NCI-H524 treated with DMSO at 0.1 percent for 48 hours (cell line): ENCODE measurements around the gene DCC.
"Not testable (repeated sequence)": the region's sequence is repeated elsewhere in the genome, so short reads cannot be mapped to it uniquely, and the experiment has no call there.

Source experiments
- DNase-seq: peaks from one replicate; lab custom pipeline; 2025; lab: John Stamatoyannopoulos, UW

DCC gene

GRCh38 chr18:52352920-52353319, 12.9 kb downstream of the DCC start:
- no peak for DNase-seq

- DNase-seq: no peak
Measured at GRCh38 chr18:52353589-52353988, 13.6 kb downstream of the DCC start.

- no peak for DNase-seq
Measured at GRCh38 chr18:52363861-52364260, 23.9 kb downstream of the DCC start.

- DNase-seq: not testable (repeated sequence)
Measured at GRCh38 chr18:52366851-52367250, 26.9 kb downstream of the DCC start.

- no peak for DNase-seq
Measured at GRCh38 chr18:52367953-52368742, 28.2 kb downstream of the DCC start.

GRCh38 chr18:52370841-52371240, 30.8 kb downstream of the DCC start:
- DNase-seq: no peak

GRCh38 chr18:52376104-52376503, 36.1 kb downstream of the DCC start:
- DNase-seq: no peak

GRCh38 chr18:52377094-52377493, 37.1 kb downstream of the DCC start:
- DNase-seq: no peak

GRCh38 chr18:52386306-52386705, 46.3 kb downstream of the DCC start:
- DNase-seq: no peak

- DNase-seq: no peak
Measured at GRCh38 chr18:52387175-52387574, 47.2 kb downstream of the DCC start.

- DNase-seq: peak; percentile 92
Measured at GRCh38 chr18:52391810-52392559, 52.0 kb downstream of the DCC start.

- DNase-seq: no peak
Measured at GRCh38 chr18:52394602-52395001, 54.6 kb downstream of the DCC start.

- DNase-seq: no peak
Measured at GRCh38 chr18:52395146-52395852, 55.3 kb downstream of the DCC start.

- no peak for DNase-seq
Measured at GRCh38 chr18:52401236-52401635, 61.2 kb downstream of the DCC start.

- DNase-seq: no peak
Measured at GRCh38 chr18:52402814-52403213, 62.8 kb downstream of the DCC start.

- no peak for DNase-seq
Measured at GRCh38 chr18:52403291-52404021, 63.5 kb downstream of the DCC start.

GRCh38 chr18:52408800-52409302, 68.9 kb downstream of the DCC start:
- no peak for DNase-seq

GRCh38 chr18:52409727-52410126, 69.7 kb downstream of the DCC start:
- no peak for DNase-seq

- no peak for DNase-seq
Measured at GRCh38 chr18:52415131-52415530, 75.1 kb downstream of the DCC start.

- DNase-seq: peak; percentile 88
Measured at GRCh38 chr18:52422985-52423601, 83.1 kb downstream of the DCC start.

GRCh38 chr18:52426041-52426440, 86.0 kb downstream of the DCC start:
- no peak for DNase-seq
